Stimulated activated CD4-positive, alpha-beta T cell treated with anti-CD3 and anti-CD28 coated beads, Interleukin-1b, Interleukin-23, amount 100 ng/mL, for 24 hours (primary cell): ENCODE measurements around the gene ZNF219.

Source experiments
- DNase-seq, 4 experiments: peaks; one replicate each; pipeline ENCODE4 v3.0.0-alpha.2; 2020; ENCODE audit warnings: low read depth in 4 of 4, low spot score in 1 of 4

Gene ZNF219

DNA sequence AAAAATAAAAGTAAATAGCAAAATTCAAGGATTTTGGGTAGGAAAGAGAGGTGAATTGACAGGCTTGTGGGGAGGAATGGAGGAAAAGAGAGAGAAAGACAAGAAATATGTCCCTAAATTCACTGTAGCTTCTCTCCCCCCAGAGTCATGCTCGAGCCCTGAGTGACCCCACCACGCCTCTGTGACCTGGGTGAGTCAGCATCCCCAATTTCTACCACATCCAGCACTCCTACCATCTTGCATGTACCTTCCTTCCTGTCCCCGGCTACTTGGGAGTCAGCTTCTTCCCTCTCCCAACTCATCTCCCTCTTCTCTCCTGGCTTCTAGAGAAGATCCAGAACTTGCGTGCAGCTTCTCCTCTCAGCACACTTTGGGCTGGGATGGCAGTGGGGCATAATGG, 9.8 kb downstream of the ZNF219 start:
- DNase-seq, result no peak

DNA sequence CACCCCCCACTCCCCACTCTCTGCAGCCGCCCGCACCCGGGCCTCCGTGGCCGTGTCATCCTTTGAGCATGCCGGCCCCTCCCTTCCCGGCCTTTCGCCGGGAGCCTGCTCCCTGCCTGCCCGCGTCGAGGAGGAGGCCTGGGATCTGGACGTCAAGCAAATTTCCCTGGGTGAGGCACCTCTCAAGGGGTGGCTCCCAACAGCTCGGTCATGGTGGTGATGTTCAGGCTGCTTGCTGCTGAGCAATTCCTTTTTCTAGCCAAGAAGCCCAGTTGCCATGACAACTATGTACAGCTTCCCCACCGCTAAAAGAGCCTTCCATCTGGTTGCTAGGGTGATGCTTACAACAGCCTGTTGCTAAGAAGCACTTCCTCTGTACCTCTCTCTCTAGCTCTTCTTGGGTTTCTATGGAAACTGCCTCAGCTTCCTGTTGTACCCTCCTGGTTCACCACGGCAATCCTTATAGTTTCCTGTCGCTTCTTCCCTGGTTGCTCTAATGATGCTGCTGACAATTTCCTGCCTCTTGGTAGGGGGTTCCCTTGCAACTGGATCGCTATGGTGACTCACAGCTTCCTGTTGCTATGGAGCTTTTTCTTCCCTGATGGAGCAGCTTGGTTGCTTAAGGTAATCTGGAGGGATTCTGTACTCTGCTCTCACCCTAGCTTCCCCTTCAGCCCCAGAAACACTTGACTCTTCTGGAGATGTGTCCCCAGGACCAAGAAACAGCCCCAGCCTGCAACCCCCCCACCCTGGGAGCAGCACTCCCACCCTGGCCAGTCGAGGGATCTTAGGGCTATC, 11.0 kb downstream of the ZNF219 start:
- no peak for DNase-seq

- DNase-seq, result no peak
Measured at GRCh38 chr14:21086908-21087293, 11.6 kb downstream of the ZNF219 start.

DNA sequence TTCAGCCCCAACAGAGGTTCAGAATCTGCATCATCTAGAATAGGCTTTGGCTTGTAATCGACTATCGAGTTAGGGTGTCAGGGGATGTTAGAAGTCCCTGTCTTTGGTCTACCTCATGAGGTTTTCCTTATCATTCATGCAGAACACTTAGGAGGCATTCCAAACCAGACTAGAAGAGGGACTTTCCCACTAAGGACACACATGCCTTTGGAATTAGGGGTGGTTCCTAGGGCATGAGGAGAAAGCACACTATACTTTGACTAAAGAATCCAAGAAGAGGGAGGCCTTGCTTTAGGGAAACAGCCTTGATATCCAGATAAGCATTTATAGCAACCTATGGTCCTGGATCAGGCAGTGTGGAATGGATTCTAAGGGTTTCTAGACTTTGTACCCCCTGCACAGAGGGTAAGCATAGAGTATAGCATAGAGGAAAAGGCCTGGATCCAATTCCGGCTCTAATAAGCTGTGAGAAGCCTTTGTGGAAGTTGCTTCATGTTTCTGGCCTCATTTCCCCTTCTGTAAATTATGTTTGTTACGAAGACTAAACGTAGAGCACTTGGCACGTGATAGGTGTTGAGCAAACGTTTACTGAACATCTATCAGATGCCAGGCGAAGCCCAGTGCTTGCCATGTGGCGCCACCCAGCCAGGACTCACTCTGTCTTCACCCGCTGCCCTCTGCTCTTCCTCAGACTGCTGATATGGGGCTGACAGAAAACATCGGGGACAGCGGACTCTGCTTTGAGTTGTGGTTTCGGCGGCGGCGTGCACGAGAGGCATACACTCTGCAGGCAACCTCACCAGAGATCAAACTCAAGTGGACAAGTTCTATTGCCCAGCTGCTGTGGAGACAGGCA, 13.2 kb downstream of the ZNF219 start:
- no peak for DNase-seq

- no peak for DNase-seq
Measured at GRCh38 chr14:21084396-21084795, 14.1 kb downstream of the ZNF219 start.

DNA sequence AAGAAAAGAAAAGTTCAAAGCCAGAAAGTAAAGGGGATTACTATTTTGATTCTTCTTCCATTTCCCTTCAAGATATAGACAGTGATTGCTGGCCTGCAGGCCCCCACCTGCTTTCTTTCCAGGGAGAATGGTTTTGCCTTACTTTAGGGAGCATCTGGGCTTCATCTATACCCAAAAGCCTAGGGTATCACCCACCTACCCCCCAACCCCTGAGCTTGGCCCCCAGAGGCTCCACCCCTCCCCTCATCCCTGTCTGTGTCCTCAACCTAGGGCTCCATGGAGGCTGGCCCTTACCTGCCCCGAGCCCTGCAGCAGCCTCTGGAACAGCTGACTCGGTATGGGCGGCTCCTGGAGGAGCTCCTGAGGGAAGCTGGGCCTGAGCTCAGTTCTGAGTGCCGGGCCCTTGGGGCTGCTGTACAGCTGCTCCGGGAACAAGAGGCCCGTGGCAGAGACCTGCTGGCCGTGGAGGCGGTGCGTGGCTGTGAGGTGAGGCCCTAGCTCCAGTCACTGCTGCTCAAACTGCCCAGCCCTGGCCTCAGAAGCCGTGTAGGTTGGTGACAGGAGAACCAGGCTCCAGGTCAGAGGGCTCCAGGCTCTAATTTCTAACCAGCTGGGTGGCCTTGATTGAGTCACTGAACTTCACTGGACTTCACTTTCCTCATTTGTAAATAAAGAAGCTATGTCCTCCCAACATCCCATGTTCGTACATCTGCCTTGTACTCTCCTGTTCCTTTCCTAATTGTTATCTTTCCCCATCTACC, 14.7 kb downstream of the ZNF219 start:
- DNase-seq, result no peak

- DNase-seq, result no peak
Measured at GRCh38 chr14:21081521-21082142, 16.8 kb downstream of the ZNF219 start.

GRCh38 chr14:21078726-21079125, 19.7 kb downstream of the ZNF219 start:
- no peak for DNase-seq

GRCh38 chr14:21078287-21078686, 20.2 kb downstream of the ZNF219 start:
- no peak for DNase-seq

- DNase-seq, result no peak
Measured at GRCh38 chr14:21077672-21078071, 20.8 kb downstream of the ZNF219 start.

DNA sequence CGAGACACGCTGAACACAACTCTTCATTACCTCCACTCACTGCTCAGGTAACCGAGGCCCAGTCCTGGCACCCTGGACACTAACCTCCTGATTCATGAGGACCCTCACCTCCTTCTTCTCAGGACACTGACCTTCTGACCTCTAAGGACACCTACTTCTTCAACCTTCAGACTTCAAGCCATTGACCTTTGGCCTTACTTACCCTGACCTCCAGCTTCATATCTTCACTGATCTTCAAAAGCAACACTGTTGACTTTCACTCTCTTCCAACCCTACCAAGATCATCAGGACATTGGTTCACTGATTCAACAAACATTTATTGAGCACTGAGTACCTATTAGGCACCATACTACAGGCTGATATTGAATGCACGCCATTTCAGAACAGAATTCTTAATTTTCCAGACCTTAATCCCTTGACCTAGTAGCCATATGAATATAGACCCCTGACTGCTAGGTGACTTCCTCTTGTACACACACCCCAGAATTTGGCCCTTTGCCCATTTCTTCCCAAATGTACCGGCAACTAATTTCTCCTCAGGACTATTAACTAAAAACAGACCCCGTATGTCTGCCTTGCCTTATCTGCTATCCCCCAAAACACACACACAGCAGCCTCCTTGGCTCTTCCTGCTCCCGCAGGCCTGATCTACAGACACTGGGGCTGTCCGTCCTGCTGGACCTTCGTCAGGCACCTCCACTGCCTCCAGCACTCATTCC, 22.6 kb downstream of the ZNF219 start:
- no peak for DNase-seq

- DNase-seq, result no peak
Measured at GRCh38 chr14:21074398-21075272, 23.8 kb downstream of the ZNF219 start.

GRCh38 chr14:21073921-21074320, 24.5 kb downstream of the ZNF219 start:
- no peak for DNase-seq

DNA sequence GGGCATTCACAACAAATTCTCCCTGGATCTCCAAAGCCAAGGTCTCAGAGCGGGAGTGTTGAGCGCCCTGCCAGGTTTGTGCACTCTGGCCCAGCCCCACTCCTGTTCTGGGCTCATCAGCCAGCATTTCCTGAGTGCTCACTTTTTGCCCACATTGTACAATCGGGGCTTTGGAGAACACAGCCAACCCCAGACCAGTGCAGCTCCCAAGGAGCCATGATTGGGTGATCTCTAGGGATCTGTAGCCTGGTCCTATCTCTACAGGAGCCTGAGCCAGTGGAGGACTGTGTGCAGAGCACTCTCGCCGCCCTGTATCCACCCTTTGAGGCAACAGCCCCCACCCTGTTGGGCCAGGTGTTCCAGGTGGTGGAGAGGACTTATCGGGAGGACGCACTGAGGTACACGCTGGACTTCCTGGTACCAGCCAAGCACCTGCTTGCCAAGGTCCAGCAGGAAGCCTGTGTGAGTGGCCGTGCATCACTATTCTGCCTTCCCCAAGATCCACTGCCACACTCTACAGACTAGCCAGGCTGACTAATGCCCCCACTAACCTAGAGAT, 25.6 kb downstream of the ZNF219 start:
- no peak for DNase-seq

GRCh38 chr14:21072031-21072473, 26.4 kb downstream of the ZNF219 start:
- DNase-seq, result no peak

DNA sequence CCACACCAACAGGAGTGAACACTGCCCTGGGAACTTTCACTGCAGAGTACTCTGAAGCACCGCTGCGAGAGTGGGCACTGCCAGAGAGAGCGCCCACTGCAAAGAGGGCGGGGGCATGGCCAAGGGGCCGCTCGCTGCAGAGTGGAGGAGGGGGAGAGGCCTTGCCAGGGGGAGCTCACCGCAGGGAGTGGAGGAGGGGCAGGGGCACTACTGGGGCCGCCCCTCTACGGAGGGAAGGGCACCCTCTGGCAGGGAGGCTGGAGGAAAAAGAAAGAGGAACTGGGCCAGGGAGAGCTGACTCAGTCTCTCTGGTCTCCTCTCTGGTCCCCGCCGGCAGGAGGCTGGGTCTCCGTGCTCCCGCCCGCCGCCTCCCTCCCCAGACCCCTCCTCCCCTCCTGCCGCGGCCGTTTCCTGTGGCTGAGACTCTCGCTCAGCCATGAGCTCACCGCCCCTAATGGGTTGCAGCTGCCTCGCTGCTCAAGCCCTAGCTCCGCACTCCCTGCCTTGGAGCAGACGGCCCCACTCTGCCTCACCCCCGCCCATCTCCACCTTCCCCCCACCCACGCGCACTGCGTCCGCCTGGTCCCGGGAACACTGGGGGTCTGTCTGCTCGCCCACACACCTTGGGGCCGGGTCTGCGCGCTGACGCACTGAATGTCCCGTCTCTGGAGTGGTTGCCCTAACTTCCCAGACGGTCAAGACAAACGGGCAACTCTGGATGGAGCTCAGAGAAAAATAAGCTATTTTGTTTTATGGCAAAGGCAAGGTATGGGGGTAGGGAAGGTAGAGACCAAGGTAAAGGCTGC, 27.0 kb downstream of the ZNF219 start:
- DNase-seq, result peak in 1 of 4 experiments; percentile 41

DNA sequence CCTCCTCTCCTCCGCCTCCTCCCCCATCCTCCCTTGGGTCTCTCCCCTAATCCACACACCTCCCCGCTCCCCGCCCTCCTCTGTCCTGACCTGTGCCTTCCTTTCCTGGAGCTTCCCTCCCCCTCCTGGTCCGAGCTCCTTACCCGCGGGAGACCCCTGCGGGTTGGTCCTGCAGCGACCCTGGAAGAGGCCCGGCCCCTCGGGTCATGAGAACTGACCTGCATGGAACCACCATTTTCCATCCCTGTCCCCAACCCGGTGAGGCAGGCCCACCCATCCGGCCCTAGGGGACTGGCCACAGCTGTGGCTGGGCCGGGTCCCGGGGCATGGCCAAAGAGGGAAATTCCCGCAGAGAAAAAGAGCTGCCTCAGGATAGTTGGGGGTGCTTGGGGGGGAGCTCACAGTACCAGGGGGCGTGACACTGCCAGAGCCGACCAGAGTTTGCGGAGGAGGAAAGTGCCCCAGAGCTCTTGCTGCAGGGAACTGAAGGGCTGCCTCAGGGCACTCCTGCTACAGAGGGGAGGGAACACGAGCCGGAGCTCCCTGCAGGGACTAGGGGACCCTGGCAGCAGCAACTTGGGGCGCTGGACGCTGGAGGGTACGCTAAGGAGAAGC, 27.7 kb downstream of the ZNF219 start:
- DNase-seq, result no peak

DNA sequence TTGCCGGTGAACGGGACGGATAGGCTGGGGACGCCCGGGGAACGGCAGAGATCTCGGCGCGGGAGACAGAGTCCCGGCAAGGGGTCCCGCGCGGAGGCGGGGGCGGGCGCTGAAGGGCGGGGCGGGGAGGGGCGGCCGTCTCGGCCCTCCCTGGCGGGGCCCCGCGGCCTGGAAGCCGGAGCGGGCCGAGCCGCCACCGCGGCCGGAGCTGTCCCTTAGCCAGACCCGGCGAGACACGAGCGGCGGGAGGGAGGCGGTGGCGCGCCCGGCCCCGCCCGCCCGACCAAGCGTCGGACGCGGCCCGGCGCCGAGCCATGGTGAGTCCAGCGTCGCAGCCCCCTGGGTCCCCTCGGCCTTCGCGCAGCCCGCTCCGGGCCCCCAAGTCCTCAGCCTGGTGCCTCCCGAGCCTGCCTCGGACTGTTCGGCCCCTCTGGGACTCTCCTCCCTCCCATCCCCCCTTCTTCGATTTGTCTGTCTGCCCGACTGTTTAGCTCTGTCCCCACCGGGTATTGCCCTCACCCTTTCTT, 28.3 kb downstream of the ZNF219 start, which contains the start of gene ARHGEF40:
TSS of gene ARHGEF40 (plus strand) at position 222 of the 527 bp plus-strand sequence. CDS start at position 315, 93 bp downstream.
- no peak for DNase-seq
